ENCODE results near the gene VAC14.

DNA sequence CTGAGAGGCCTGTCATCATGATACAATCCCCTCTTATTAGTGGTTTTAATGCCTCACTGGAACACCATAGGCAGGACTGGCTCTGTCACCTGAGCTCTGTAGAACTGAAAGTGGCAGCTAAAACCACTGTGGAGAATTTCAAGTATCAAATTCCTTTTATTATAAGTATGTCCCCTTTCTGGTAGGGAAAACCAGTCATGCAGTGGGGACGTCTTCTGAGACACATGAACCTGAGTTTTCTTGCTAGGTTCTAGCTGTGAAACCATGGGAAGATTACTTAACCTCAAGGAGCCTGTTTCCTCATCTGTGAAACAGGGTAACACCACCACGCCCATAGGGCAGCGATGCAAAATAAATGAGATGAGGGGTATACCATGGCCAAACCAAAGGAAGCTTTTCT lies 4.7 kb downstream of the VAC14 start:
- no peak for TF ChIP-seq SUZ12 (IDR thresholded peaks at IDR 0.05)
- no peak for TF ChIP-seq FOXM1 (IDR thresholded peaks at IDR 0.05; ENCODE audit: borderline replicate concordance)
